CD14-positive monocyte (primary cell): ENCODE data around the gene TMEM51. TPM values are rescaled to one million over a fixed set of nuclear protein-coding genes. Genes with fewer than 3 reads are reported as not detected.

Experiments
- DNase-seq, 3 donors: peaks; one replicate each; pipeline ENCODE4 v3.0.0-alpha.2; 2011 to 2022
- H2AFZ ChIP-seq: 2 replicates; pipeline ENCODE4 v1.6.0; 2012; ENCODE audit warnings: mild to moderate bottlenecking, low read depth, low read length, inconsistent platforms; ENCODE audit not compliant: insufficient read depth, poor library complexity, severe bottlenecking
- H3K27ac ChIP-seq, 2 donors: 1 replicate in 1 of 2; 2 replicates in 1 of 2; pipeline ENCODE4 v1.5.1; 2012 to 2013; ENCODE audit warnings: low read length in 2 of 2, control low read depth in 1 of 2, inconsistent platforms in 1 of 2, low read depth in 1 of 2, mild to moderate bottlenecking in 1 of 2
- H3K27me3 ChIP-seq, 2 donors: one replicate each; pipeline versions ENCODE4 v1.6.0 to v1.6.1; 2011 to 2013; ENCODE audit warnings: low read length in 2 of 2; ENCODE audit not compliant: control insufficient read depth in 2 of 2, insufficient read depth in 2 of 2
- H3K36me3 ChIP-seq, 2 donors: replicated peaks in 1 of 2; 1 replicate in 1 of 2; 2 replicates in 1 of 2; pipeline versions ENCODE4 v1.5.1 to v1.6.1; 2012 to 2013; ENCODE audit warnings: low read length in 2 of 2, control low read depth in 1 of 2, inconsistent platforms in 1 of 2, mild to moderate bottlenecking in 1 of 2; ENCODE audit not compliant: insufficient read depth in 2 of 2, control insufficient read depth in 1 of 2
- H3K4me1 ChIP-seq, 2 donors: 1 replicate in 1 of 2; 2 replicates in 1 of 2; pipeline versions ENCODE4 v1.5.1 to v1.6.1; 2012 to 2013; ENCODE audit warnings: low read length in 2 of 2, control low read depth in 1 of 2, inconsistent platforms in 1 of 2, mild to moderate bottlenecking in 1 of 2, moderate library complexity in 1 of 2; ENCODE audit not compliant: insufficient read depth in 2 of 2, control insufficient read depth in 1 of 2
- H3K4me2 ChIP-seq: replicated peaks from 2 replicates; pipeline ENCODE3; 2012; ENCODE audit warnings: low read length, moderate library complexity, mild to moderate bottlenecking; ENCODE audit not compliant: poor library complexity, severe bottlenecking; ENCODE audit errors: extremely low read depth
- H3K4me3 ChIP-seq, 3 experiments: fragments of 200-600 bp in 1 of 3; sonication (generic) in 1 of 3; replicated peaks in 1 of 3; 1 replicate in 2 of 3; 2 replicates in 1 of 3; pipeline ENCODE4 v1.5.1; 2011 to 2013; ENCODE audit warnings: low read length in 3 of 3, mild to moderate bottlenecking in 3 of 3, control low read depth in 2 of 3, low read depth in 2 of 3, inconsistent platforms in 1 of 3, moderate library complexity in 1 of 3
- H3K79me2 ChIP-seq: 2 replicates; pipeline ENCODE4 v1.6.0; 2012; ENCODE audit warnings: mild to moderate bottlenecking, control low read depth, inconsistent platforms, low read length, moderate library complexity; ENCODE audit not compliant: insufficient read depth
- H3K9ac ChIP-seq: 2 replicates; pipeline ENCODE4 v1.6.0; 2017; ENCODE audit warnings: low read length, mild to moderate bottlenecking; ENCODE audit not compliant: insufficient read depth, poor library complexity, severe bottlenecking
- H3K9me3 ChIP-seq, 2 donors: replicated peaks in 1 of 2; 1 replicate in 1 of 2; 2 replicates in 1 of 2; pipeline versions ENCODE4 v1.5.1 to v1.6.1; 2012 to 2013; ENCODE audit warnings: low read length in 2 of 2, control low read depth in 1 of 2; ENCODE audit not compliant: control insufficient read depth in 1 of 2, insufficient read depth in 1 of 2
- H4K20me1 ChIP-seq: 2 replicates; pipeline ENCODE4 v1.6.0; 2012; ENCODE audit warnings: mild to moderate bottlenecking, low read length, control low read depth, moderate library complexity; ENCODE audit not compliant: insufficient read depth
- H3K27ac Mint-ChIP-seq, 7 donors: one replicate each; pipeline ENCODE4 v1.8.0; 2020; ENCODE audit warnings: mild to moderate bottlenecking in 7 of 7, mixed read lengths in 7 of 7, moderate library complexity in 6 of 7, inconsistent platforms in 2 of 7
- H3K27me3 Mint-ChIP-seq, 3 donors: one replicate each; pipeline ENCODE4 v1.8.0; 2021 to 2022; ENCODE audit warnings: low read depth in 3 of 3, mild to moderate bottlenecking in 3 of 3, mixed read lengths in 3 of 3, moderate library complexity in 3 of 3, inconsistent platforms in 1 of 3
- H3K36me3 Mint-ChIP-seq, 2 donors: one replicate each; pipeline ENCODE4 v1.8.0; 2020; ENCODE audit warnings: mixed read lengths in 2 of 2, inconsistent platforms in 1 of 2, mild to moderate bottlenecking in 1 of 2
- H3K4me1 Mint-ChIP-seq: one replicate; pipeline ENCODE4 v1.8.0; 2020; ENCODE audit warnings: mild to moderate bottlenecking, mixed read lengths
- H3K4me3 Mint-ChIP-seq, 2 donors: one replicate each; pipeline ENCODE4 v1.8.0; 2020; ENCODE audit warnings: mild to moderate bottlenecking in 2 of 2, mixed read lengths in 2 of 2, moderate library complexity in 1 of 2
- H3K9me3 Mint-ChIP-seq, 7 donors: one replicate each; pipeline ENCODE4 v1.8.0; 2020 to 2022; ENCODE audit warnings: mixed read lengths in 7 of 7, mild to moderate bottlenecking in 6 of 7, moderate library complexity in 6 of 7, inconsistent platforms in 2 of 7
- WGBS: methylation state at CpG from one replicate; pipeline ENCODE4 v1.1.5; 2013; ENCODE audit warnings: missing lambda C conversion rate; ENCODE audit not compliant: insufficient coverage; 5-methylcytosine and 5-hydroxymethylcytosine counted together
- intact Hi-C, 2 donors: fragments of 100-400 bp; cut with micrococcal nuclease; formaldehyde crosslinking; loops; one replicate each; pipeline versions ENCODE4 v1.15.0 to v1.15.1; 2023
- polyA plus RNA-seq, 3 donors: library from polyadenylated mRNA; depleted of rRNA in 1 of 3; unstranded in 2 of 3; stranded (reverse) in 1 of 3; fragments of 300-500 nt in 2 of 3; fragments of >200 nt in 1 of 3; fragmentation: Illumina TruSeq in 2 of 3; gene quantifications; 1 replicate in 2 of 3; 2 replicates in 1 of 3; pipeline ENCODE4 v1.2.3, GENCODE V29; 2012 to 2021
- TF ChIP-seq, protein P1 (sequence below): fragments of 200-600 bp; IDR thresholded peaks from one replicate; pipeline ENCODE4 v1.8.0; 2022; ENCODE audit warnings: antibody characterized with exemption, mild to moderate bottlenecking

TMEM51 gene
- polyA plus RNA-seq, 3 donors: 1.2 to 2.5 (median 2.1) TPM

DNA sequence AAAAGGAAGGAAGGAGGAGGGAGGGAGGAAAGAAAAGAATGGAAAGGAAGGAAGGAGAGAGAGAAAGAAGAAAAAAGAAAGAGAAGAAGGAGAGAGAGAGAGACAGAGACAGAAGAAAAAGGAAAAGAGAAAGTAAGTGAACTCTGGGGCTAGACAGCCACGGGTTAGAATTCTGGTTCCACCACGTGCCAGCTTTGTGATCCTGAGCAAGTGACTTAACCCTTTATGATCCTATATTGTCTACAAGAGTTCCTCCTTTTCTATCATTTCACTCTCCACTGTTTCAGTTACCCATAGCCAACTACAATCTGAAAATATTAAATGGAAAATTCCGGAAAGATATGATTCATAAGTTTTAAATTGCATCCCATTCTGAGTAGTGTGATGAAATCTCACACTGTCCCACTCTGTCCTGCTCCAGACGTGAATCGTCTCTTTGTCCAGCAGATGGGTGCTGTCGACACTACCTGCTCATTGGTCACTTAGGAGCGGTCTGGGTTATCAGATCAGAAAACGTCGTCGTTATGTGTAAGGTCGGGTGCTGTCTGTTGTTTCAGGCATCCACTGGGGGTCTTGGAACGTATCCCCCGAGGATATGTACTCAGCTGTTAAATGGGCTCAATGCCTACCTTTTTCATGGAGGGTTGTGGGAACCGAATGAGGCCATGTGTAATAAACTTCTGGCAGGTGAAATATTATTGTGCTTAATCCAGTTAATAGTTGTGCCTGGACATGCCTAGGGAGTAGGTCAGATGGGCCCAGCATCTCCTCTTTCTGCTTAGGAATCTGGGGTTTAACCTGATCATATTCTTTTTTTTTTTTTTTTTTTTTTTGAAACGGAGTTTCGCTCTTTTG is 19.1 kb downstream of the TMEM51 start:
- no peak overlapping the region for H3K27ac ChIP-seq
- no peaks in the 10 kb centered on the region for H3K36me3 Mint-ChIP-seq
- H3K9ac ChIP-seq: no peak overlapping the region
- H3K27me3 Mint-ChIP-seq: peaks cover 4 to 9% (median 8%) of the 10 kb centered on the region in 3 donors
- no peak overlapping the region for H3K4me3 ChIP-seq
- peak overlapping the region in 1 of 7 donors; percentile 57 for H3K27ac Mint-ChIP-seq
- peak in 1 of 3 donors; percentile 17 for DNase-seq
- H3K79me2 ChIP-seq: no peaks in the 10 kb centered on the region
- no peaks in the 10 kb centered on the region for H3K9me3 ChIP-seq
- H3K4me3 Mint-ChIP-seq: peak overlapping the region in 1 of 2 donors; percentile 33
- H3K4me1 Mint-ChIP-seq: peaks cover 26% of the 10 kb centered on the region
- H3K4me2 ChIP-seq: no peak overlapping the region
- TF ChIP-seq, protein P1, sequence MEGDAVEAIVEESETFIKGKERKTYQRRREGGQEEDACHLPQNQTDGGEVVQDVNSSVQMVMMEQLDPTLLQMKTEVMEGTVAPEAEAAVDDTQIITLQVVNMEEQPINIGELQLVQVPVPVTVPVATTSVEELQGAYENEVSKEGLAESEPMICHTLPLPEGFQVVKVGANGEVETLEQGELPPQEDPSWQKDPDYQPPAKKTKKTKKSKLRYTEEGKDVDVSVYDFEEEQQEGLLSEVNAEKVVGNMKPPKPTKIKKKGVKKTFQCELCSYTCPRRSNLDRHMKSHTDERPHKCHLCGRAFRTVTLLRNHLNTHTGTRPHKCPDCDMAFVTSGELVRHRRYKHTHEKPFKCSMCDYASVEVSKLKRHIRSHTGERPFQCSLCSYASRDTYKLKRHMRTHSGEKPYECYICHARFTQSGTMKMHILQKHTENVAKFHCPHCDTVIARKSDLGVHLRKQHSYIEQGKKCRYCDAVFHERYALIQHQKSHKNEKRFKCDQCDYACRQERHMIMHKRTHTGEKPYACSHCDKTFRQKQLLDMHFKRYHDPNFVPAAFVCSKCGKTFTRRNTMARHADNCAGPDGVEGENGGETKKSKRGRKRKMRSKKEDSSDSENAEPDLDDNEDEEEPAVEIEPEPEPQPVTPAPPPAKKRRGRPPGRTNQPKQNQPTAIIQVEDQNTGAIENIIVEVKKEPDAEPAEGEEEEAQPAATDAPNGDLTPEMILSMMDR: no peak
- 79% methylated on average over 13 of the region's 16 CpGs for WGBS
- no peaks in the 10 kb centered on the region for H3K27me3 ChIP-seq
- H3K4me1 ChIP-seq: peaks cover 10 to 13% of the 10 kb centered on the region in 2 donors
- no peaks in the 10 kb centered on the region for H4K20me1 ChIP-seq
- peaks cover 0 to 8% (median 0%) of the 10 kb centered on the region in 7 donors for H3K9me3 Mint-ChIP-seq
- no peaks in the 10 kb centered on the region for H3K36me3 ChIP-seq
- intact Hi-C loops: no loop called here
- no peak overlapping the region for H2AFZ ChIP-seq

DNA sequence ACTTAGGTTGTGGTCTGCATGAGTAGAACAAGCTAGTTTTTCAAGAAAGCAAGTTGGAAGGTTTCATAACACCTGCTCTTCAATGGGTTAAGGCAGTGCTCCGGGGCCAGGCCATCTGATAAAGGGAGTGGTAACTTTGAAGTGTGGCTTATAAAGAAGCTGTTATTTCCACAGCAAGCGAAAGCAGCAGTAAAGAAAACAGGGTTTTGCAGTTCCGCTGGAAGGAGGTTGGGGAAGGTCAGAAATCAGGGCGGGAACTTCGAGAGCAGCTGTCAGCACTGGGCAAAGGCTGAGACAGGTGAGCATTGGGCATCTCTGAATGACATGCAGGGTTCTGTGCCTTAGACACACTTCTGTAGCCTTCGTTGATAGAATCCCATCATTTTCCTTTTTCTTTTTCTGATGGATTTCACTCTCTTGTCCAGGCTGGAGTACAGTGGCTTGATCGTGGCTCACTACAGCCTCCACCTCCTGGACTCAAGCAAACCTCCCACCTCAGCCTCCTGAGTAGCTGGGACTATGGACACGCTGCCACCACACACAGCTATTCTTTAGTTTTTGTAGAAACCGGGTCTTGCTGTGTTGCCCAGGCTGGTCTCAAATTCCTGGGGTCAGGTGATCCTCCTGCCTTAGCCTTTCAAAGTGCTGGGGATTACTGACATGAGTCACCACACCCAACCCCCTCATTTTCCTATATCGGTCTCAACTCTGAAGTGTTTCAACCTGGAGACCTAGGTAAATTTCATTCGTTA is 20.5 kb downstream of the TMEM51 start:
- Histone ChIP-seq H3K9me3 (no peaks in the 10 kb centered on the region), H4K20me1 (no peaks in the 10 kb centered on the region), H3K36me3 (no peaks in the 10 kb centered on the region), H3K27ac (no peak overlapping the region), H2AFZ (no peak overlapping the region), H3K27me3 (no peaks in the 10 kb centered on the region), H3K4me2 (no peak overlapping the region), H3K4me3 (no peak overlapping the region), H3K9ac (no peak overlapping the region), H3K4me1 (peaks cover 4 to 5% of the 10 kb centered on the region in 2 donors), H3K79me2 (no peaks in the 10 kb centered on the region)
- Mint-ChIP-seq H3K27me3 (peaks cover 8 to 11% (median 10%) of the 10 kb centered on the region in 3 donors), H3K9me3 (peaks cover 0 to 8% (median 0%) of the 10 kb centered on the region in 7 donors), H3K4me1 (peaks cover 24% of the 10 kb centered on the region), H3K36me3 (no peaks in the 10 kb centered on the region), H3K4me3 (no peak overlapping the region), H3K27ac (peak overlapping the region in 1 of 7 donors; percentile 8)
- no peak for DNase-seq
- TF ChIP-seq, protein P1: no peak
- intact Hi-C loops: no loop called here
- WGBS: 94% methylated on average over 7 of the region's 11 CpGs
